SU-DHL-6 (cell line): ENCODE measurements around the gene DMD.

ENCODE experiments used
- H2AFZ ChIP-seq: fragments of 200-600 bp; sonication (generic); 2 replicates; pipeline ENCODE4 v1.6.1; 2014; ENCODE audit warnings: low read depth, mild to moderate bottlenecking, moderate library complexity, mixed read lengths, antibody characterized with exemption, low read length; ENCODE audit not compliant: severe bottlenecking
- H3F3A ChIP-seq: fragments of 200-600 bp; shearing (Covaris generic); 2 replicates; pipeline ENCODE4 v1.6.0; 2016; ENCODE audit warnings: antibody characterized with exemption, mild to moderate bottlenecking; ENCODE audit not compliant: insufficient read depth
- H3K27ac ChIP-seq: fragments of 200-600 bp; sonication (generic); 2 replicates; pipeline ENCODE4 v1.5.1; 2016; ENCODE audit warnings: low read depth, mild to moderate bottlenecking, low read length, moderate library complexity, mixed read lengths
- H3K27me3 ChIP-seq: fragments of 200-600 bp; sonication (generic), shearing (Covaris generic); 2 replicates; pipeline ENCODE4 v1.6.0; 2014; ENCODE audit warnings: mild to moderate bottlenecking, low read length
- H3K36me3 ChIP-seq: fragments of 200-600 bp; sonication (generic); 2 replicates; pipeline ENCODE4 v1.6.1; 2014; ENCODE audit warnings: mild to moderate bottlenecking, low read length, mixed read lengths
- H3K4me2 ChIP-seq: fragments of 300-600, 200-600 bp; shearing (Covaris generic), sonication (generic); 2 replicates; pipeline ENCODE4 v1.6.0; 2014; ENCODE audit warnings: low read length, low read depth, mild to moderate bottlenecking; ENCODE audit not compliant: poor library complexity, severe bottlenecking
- H3K4me3 ChIP-seq: fragments of 200-600 bp; sonication (generic); 2 replicates; pipeline ENCODE4 v1.5.1; 2014; ENCODE audit warnings: antibody characterized with exemption, low read length, mild to moderate bottlenecking, mixed read lengths; ENCODE audit not compliant: insufficient read depth, poor library complexity, severe bottlenecking
- H3K79me2 ChIP-seq: fragments of 200-600 bp; sonication (generic); 2 replicates; pipeline ENCODE4 v1.6.1; 2014; ENCODE audit warnings: mild to moderate bottlenecking, low read length, moderate library complexity; ENCODE audit not compliant: insufficient read depth
- H3K9ac ChIP-seq: fragments of 200-600 bp; sonication (generic); 2 replicates; pipeline ENCODE4 v1.7.0; 2014; ENCODE audit warnings: mild to moderate bottlenecking, low read length
- H3K9me2 ChIP-seq: fragments of 200-600 bp; sonication (generic); replicated peaks from 2 replicates; pipeline ENCODE4 v1.6.1; 2014; ENCODE audit warnings: low read length; ENCODE audit not compliant: insufficient read depth
- H3K9me3 ChIP-seq: fragments of 200-600 bp; sonication (generic); 2 replicates; pipeline ENCODE4 v1.6.1; 2014; ENCODE audit warnings: low read length, mixed read lengths; ENCODE audit not compliant: insufficient read depth
- H4K20me1 ChIP-seq: fragments of 200-600 bp; sonication (generic); 2 replicates; pipeline ENCODE4 v1.6.1; 2014; ENCODE audit warnings: low read depth, mild to moderate bottlenecking, antibody characterized with exemption, low read length, moderate library complexity, mixed read lengths
- CTCF ChIP-seq: fragments of 200-600 bp; sonication (generic); IDR thresholded peaks from one replicate; pipeline ENCODE4 v1.5.1; 2017; ENCODE audit warnings: antibody characterized with exemption, mild to moderate bottlenecking, low read length, moderate library complexity; ENCODE audit not compliant: insufficient read depth, poor library complexity, severe bottlenecking
- EZH2phosphoT487 ChIP-seq: fragments of 200-600 bp; sonication (generic), shearing (Covaris generic); conservative IDR thresholded peaks from 2 replicates; pipeline ENCODE4 v1.6.1; 2018; ENCODE audit warnings: mild to moderate bottlenecking, antibody characterized with exemption, low read length, moderate library complexity, mixed read lengths

The DMD gene

GRCh38 chrX:31658360-31658759 lies 1553.0 kb downstream of the DMD start:
- Histone ChIP-seq H3K79me2 (no peaks in the 10 kb centered on the region), H3K36me3 (no peaks in the 10 kb centered on the region), H3K4me3 (no peak overlapping the region), H3K4me2 (no peak overlapping the region), H3K9me2 (no peaks in the 10 kb centered on the region), H3K9ac (no peak overlapping the region), H2AFZ (no peak overlapping the region), H3K27me3 (no peaks in the 10 kb centered on the region), H3F3A (no peaks in the 10 kb centered on the region), H4K20me1 (no peaks in the 10 kb centered on the region), H3K9me3 (no peaks in the 10 kb centered on the region), H3K27ac (no peak overlapping the region)
- no peak for TF ChIP-seq EZH2phosphoT487
- peak; percentile 26 for TF ChIP-seq CTCF

- Histone ChIP-seq H3K9me2 (no peaks in the 10 kb centered on the region), H3F3A (no peaks in the 10 kb centered on the region), H2AFZ (no peak overlapping the region), H3K79me2 (no peaks in the 10 kb centered on the region), H4K20me1 (no peaks in the 10 kb centered on the region), H3K9ac (no peak overlapping the region), H3K4me3 (no peak overlapping the region), H3K4me2 (no peak overlapping the region), H3K9me3 (no peaks in the 10 kb centered on the region), H3K36me3 (no peaks in the 10 kb centered on the region), H3K27ac (no peak overlapping the region), H3K27me3 (no peaks in the 10 kb centered on the region)
- TF ChIP-seq CTCF (no peak), EZH2phosphoT487 (no peak)
Observed at GRCh38 chrX:31656013-31656412, 1555.3 kb downstream of the DMD start.

GRCh38 chrX:31653422-31653821 lies 1557.9 kb downstream of the DMD start:
- no peaks in the 10 kb centered on the region for H3K27me3 ChIP-seq
- no peak overlapping the region for H3K27ac ChIP-seq
- H3K9me3 ChIP-seq: no peaks in the 10 kb centered on the region
- TF ChIP-seq EZH2phosphoT487 (no peak), CTCF (no peak)
- no peaks in the 10 kb centered on the region for H3K79me2 ChIP-seq
- H3K4me3 ChIP-seq: no peak overlapping the region
- no peak overlapping the region for H2AFZ ChIP-seq
- H3K9ac ChIP-seq: no peak overlapping the region
- H3K4me2 ChIP-seq: no peak overlapping the region
- H4K20me1 ChIP-seq: no peaks in the 10 kb centered on the region
- H3K9me2 ChIP-seq: no peaks in the 10 kb centered on the region
- no peaks in the 10 kb centered on the region for H3F3A ChIP-seq
- H3K36me3 ChIP-seq: no peaks in the 10 kb centered on the region
